ENCODE results near the gene OR10AD1.
"Not testable (repeated sequence)": the region's sequence is repeated elsewhere in the genome, so short reads cannot be mapped to it uniquely, and the experiment has no call there.

The OR10AD1 gene

DNA sequence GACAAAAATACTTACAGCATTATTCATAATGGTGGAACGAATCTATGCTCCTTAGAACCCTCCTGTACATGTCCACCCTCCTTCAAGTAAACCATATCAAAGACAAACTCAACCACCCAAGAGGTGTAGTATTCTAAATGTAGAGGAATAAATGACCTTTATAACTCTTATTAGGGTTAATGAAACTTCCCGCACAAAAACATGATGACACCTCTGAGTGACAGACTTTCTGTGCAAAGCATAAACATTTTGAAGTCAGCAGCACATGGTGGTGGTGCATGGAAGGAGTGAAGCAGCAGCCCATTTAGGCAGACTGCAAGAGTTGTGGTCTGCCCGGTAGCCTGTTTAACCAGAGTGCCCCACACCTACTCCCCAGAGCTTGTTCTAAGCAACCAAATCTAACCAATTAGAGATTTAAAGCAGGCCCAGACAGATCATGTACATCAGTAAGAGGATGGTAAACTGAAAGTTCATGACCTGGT, 45.2 kb downstream of the OR10AD1 start:
- no peak for DNase-seq

DNA sequence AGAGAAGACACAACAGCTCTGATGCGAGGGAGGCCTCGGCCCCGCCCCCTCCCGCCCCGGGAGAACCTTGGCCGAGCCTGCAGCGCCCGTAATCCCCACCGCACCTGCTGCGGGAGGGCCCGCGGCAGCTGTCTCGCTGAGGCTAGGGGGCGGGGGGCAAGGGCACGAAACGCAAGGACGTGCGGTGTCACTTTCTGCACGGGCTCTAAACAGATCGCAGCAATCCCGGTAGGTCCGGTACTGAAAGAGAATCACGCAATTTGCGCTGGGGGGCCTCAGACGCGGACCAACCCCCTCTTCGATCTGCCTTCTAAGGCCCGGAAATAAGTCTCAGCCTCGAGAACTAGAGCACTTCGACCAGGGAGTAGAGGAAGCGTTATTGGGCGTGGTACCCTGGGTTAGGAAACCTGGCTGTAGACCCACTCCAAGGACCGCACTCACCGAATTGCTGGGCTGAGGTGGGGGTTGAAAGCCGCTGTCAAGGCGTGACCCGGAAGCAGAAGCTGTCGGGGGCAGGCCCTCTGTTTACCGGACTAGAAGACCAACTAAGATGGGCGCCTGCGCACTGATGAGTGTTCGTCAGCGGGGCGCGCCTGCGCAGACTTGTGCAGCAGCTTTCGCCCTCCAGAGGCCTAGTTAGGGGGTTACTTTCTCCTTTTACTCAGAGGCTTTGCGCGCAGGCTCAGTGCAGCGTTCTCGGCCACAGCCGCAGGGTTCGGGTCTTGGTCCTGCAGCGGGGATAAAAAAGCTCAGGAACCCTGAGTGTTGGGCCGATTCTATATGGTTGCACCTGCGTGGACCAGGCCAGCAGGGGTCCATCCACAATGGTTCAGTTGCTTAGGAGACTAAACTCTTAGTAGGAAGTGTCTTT, 45.8 kb downstream of the OR10AD1 start, which contains the start of gene ASB8:
ASB8 (minus strand) TSS at position 498 of the 871 bp plus-strand sequence. CDS start 4,019 bp downstream, outside the sequence.
- DNase-seq = peak; percentile 92

DNA sequence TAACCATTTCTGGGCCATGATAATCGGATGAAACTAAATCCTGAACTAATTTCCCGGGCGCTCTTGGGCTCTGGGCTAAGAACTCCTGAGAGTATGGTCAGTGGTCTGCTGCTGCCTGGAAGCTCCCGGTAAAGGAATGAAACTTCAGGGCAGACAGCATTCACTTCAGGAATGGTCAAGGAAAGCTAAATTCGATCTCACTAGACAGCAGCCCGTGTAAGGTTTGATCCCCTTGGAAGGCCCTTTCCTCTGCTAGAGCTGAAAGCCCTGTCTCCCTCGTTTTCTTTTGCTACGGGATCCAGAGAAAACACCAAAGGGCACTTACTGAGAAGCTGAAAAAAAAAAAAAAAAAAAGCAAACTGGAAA, 46.5 kb downstream of the OR10AD1 start:
- DNase-seq = no peak

DNA sequence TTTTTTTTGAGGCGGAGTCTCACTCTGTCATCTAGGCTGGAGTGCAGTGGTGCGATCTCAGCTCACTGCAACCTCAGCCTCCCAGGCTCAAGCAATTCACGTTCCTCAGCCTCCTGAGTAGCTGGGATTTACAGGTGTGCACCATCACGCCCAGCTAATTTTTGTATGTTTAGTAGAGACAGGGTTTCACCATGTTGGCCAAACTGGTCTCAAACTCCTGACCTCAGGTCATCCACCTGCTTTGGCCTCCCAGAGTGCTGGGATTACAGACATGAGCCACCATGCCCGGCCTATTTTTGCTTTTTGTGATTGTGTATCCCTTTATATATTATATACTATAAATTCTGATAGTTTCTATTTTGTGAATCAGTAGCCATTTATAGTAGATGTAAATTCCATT, 47.3 kb downstream of the OR10AD1 start:
- DNase-seq = not testable (repeated sequence)
